DOHH2 (cell line): ENCODE measurements around the gene KRTAP4-6.
"Not testable (repeated sequence)": the region's sequence is repeated elsewhere in the genome, so short reads cannot be mapped to it uniquely, and the experiment has no call there.

Experiments used
- H3F3A ChIP-seq: fragments of 200-600 bp; sonication (generic), shearing (Covaris generic); 2 replicates; pipeline ENCODE4 v1.6.0; 2016; ENCODE audit warnings: antibody characterized with exemption, mild to moderate bottlenecking; ENCODE audit not compliant: control insufficient read depth, insufficient read depth
- H3K27ac ChIP-seq: fragments of 200-600 bp; sonication (generic); 2 replicates; pipeline ENCODE4 v1.5.1; 2014; ENCODE audit warnings: low read depth, mild to moderate bottlenecking, low read length, moderate library complexity
- H3K27me3 ChIP-seq: fragments of 200-600 bp; sonication (generic); 2 replicates; pipeline ENCODE4 v1.6.1; 2014; ENCODE audit warnings: mild to moderate bottlenecking, low read length, mixed read lengths; ENCODE audit not compliant: control insufficient read depth
- H3K36me3 ChIP-seq: fragments of 200-600 bp; sonication (generic); 2 replicates; pipeline ENCODE4 v1.6.1; 2014; ENCODE audit warnings: mild to moderate bottlenecking, low read length, moderate library complexity, mixed read lengths; ENCODE audit not compliant: control insufficient read depth
- H3K4me1 ChIP-seq: fragments of 200-600 bp; sonication (generic); 2 replicates; pipeline ENCODE4 v1.6.1; 2014; ENCODE audit warnings: mild to moderate bottlenecking, low read length, mixed read lengths; ENCODE audit not compliant: control insufficient read depth
- H3K4me2 ChIP-seq: fragments of 200-600 bp; sonication (generic); 2 replicates; pipeline ENCODE4 v1.6.0; 2014; ENCODE audit warnings: mild to moderate bottlenecking, low read length, moderate library complexity
- H3K4me3 ChIP-seq: fragments of 200-600 bp; sonication (generic); 2 replicates; pipeline ENCODE4 v1.5.1; 2014; ENCODE audit warnings: mild to moderate bottlenecking, low read length, mixed read lengths
- H3K79me2 ChIP-seq: fragments of 200-600 bp; sonication (generic); 2 replicates; pipeline ENCODE4 v1.6.1; 2014; ENCODE audit warnings: mild to moderate bottlenecking, low read length, mixed read lengths; ENCODE audit not compliant: control insufficient read depth
- H3K9me2 ChIP-seq: fragments of 200-600 bp; sonication (generic); replicated peaks from 2 replicates; pipeline ENCODE4 v1.6.1; 2014; ENCODE audit warnings: mild to moderate bottlenecking, low read length, mixed read lengths; ENCODE audit not compliant: control insufficient read depth
- H3K9me3 ChIP-seq: fragments of 200-600 bp; sonication (generic); 2 replicates; pipeline ENCODE4 v1.6.1; 2014; ENCODE audit warnings: antibody characterized with exemption, low read length, mixed read lengths; ENCODE audit not compliant: control insufficient read depth, insufficient read depth
- H4K20me1 ChIP-seq: fragments of 200-600 bp; sonication (generic); 2 replicates; pipeline ENCODE4 v1.6.0; 2014; ENCODE audit warnings: low read depth, mild to moderate bottlenecking, antibody characterized with exemption, low read length, moderate library complexity; ENCODE audit not compliant: control insufficient read depth, insufficient read depth
- CTCF ChIP-seq: fragments of 200-600 bp; sonication (generic); IDR thresholded peaks from one replicate; pipeline ENCODE4 v1.5.1; 2014; ENCODE audit warnings: antibody characterized with exemption, mild to moderate bottlenecking, low read depth, low read length; ENCODE audit not compliant: poor library complexity, severe bottlenecking
- EZH2phosphoT487 ChIP-seq: fragments of 200-600 bp; sonication (generic); IDR thresholded peaks from 2 replicates; pipeline ENCODE4 v1.6.1; 2017; ENCODE audit warnings: borderline replicate concordance, mild to moderate bottlenecking, antibody characterized with exemption, low read length, moderate library complexity, mixed read lengths

The KRTAP4-6 gene

GRCh38 chr17:41163828-41164227 lies 23.5 kb upstream of the KRTAP4-6 start:
- Histone ChIP-seq H3K9me2 (no peaks in the 10 kb centered on the region), H3K9me3 (no peaks in the 10 kb centered on the region), H3K36me3 (no peaks in the 10 kb centered on the region), H3K79me2 (no peaks in the 10 kb centered on the region), H4K20me1 (no peaks in the 10 kb centered on the region), H3K4me3 (no peak overlapping the region), H3K4me2 (no peak overlapping the region), H3K4me1 (no peaks in the 10 kb centered on the region), H3K27ac (no peak overlapping the region), H3F3A (no peaks in the 10 kb centered on the region), H3K27me3 (no peaks in the 10 kb centered on the region)
- TF ChIP-seq CTCF (no peak), EZH2phosphoT487 (no peak)

- Histone ChIP-seq H3K4me2 (no peak within 1 kb of the TSS), H3K36me3 (no peaks in the 10 kb centered on the region), H3K9me3 (no peaks in the 10 kb centered on the region), H3K9me2 (no peaks in the 10 kb centered on the region), H3F3A (no peaks in the 10 kb centered on the region), H4K20me1 (no peaks in the 10 kb centered on the region), H3K4me1 (no peaks in the 10 kb centered on the region), H3K79me2 (no peaks in the 10 kb centered on the region), H3K27ac (no peak within 1 kb of the TSS), H3K27me3 (no peaks in the 10 kb centered on the region), H3K4me3 (no peak within 1 kb of the TSS)
- no peak for TF ChIP-seq CTCF
- TF ChIP-seq EZH2phosphoT487, result no peak
These were observed 20.3 kb upstream of the KRTAP4-6 start, which contains the start of gene KRTAP4-4 for GRCh38 chr17:41160648-41161047. KRTAP4-4 (minus strand) TSS chr17:41160748; CDS start chr17:41160691, 57 bp downstream.

GRCh38 chr17:41160190-41160589 lies 19.8 kb upstream of the KRTAP4-6 start:
- not testable (repeated sequence) for H3K9me2 ChIP-seq, H3K9me3 ChIP-seq, H3K27ac ChIP-seq

GRCh38 chr17:41153856-41154255 lies 13.5 kb upstream of the KRTAP4-6 start:
- Histone ChIP-seq H3K27ac (no peak overlapping the region), H3K9me2 (no peaks in the 10 kb centered on the region), H3F3A (no peaks in the 10 kb centered on the region), H3K4me3 (no peak overlapping the region), H3K4me1 (peaks cover 21% of the 10 kb centered on the region), H3K4me2 (no peak overlapping the region), H3K27me3 (no peaks in the 10 kb centered on the region), H3K79me2 (no peaks in the 10 kb centered on the region), H3K9me3 (no peaks in the 10 kb centered on the region), H4K20me1 (no peaks in the 10 kb centered on the region), H3K36me3 (no peaks in the 10 kb centered on the region)
- no peak for TF ChIP-seq EZH2phosphoT487
- TF ChIP-seq CTCF, result no peak

More at GRCh38 chr17:41160190-41160589, 19.8 kb upstream of the KRTAP4-6 start:
- not testable (repeated sequence) for H4K20me1 ChIP-seq, H3K36me3 ChIP-seq, H3K4me2 ChIP-seq, H3K27me3 ChIP-seq, H3K79me2 ChIP-seq, H3K4me3 ChIP-seq, H3K4me1 ChIP-seq, H3F3A ChIP-seq
